HepG2 (cell line): ENCODE results near the gene CHST4. TPM values are rescaled to one million over a fixed set of nuclear protein-coding genes. Genes with fewer than 3 reads are reported as not detected.

Experiments
- ATAC-seq: fragments of 200-7000 bp; cut with Tn5 transposase; 3 replicates; pipeline ENCODE4 v1.9.1; 2020; ENCODE audit warnings: mild to moderate bottlenecking, moderate library complexity
- BruUV-seq: library from RNA; stranded (reverse); fragments of 400-500 nt; replicated peaks from 2 replicates; lab custom pipeline; 2021; lab: Mats Ljungman, UMichigan
- CTCF ChIA-PET: fragments of 300-600 bp; formaldehyde crosslinking; extraction: SDS; loops from one replicate; lab custom pipeline; 2021; ENCODE audit warnings: low total read pairs, inconsistent platforms, low intra/inter-chr PET ratio; lab: Yijun Ruan, JAX
- POLR2A ChIA-PET: fragments of 350-600 bp; sonication (Branson Sonifier 250); formaldehyde crosslinking; loops from one replicate; lab custom pipeline; 2020; ENCODE audit warnings: antibody characterized with exemption, inconsistent platforms; lab: Yijun Ruan, JAX
- DNase-seq: peaks from one replicate; pipeline ENCODE4 v3.0.0-alpha.2; 2015; ENCODE audit warnings: low spot score
- FAIRE-seq: peaks from 3 replicates; lab custom pipeline; 2011; peaks lifted over from hg19 to GRCh38; lab: Jason Lieb, UNC
- H2AFZ ChIP-seq: one replicate; pipeline ENCODE4 v1.6.1; 2011; ENCODE audit warnings: low read length, inconsistent platforms
- H3K27ac ChIP-seq: fragments of 300-600 bp; 3 replicates; pipeline ENCODE4 v1.8.0; 2011; ENCODE audit warnings: mixed run types, mild to moderate bottlenecking, mixed read lengths, low read length, inconsistent platforms; ENCODE audit not compliant: insufficient read depth; ENCODE audit errors: extremely low read length
- H3K27me3 ChIP-seq, 2 experiments: fragments of 200-600 bp in 1 of 2; 2 replicates in 1 of 2; 3 replicates in 1 of 2; pipeline versions ENCODE4 v1.6.0 to v1.8.0; 2011; ENCODE audit warnings: low read length in 2 of 2, mild to moderate bottlenecking in 2 of 2, moderate library complexity in 2 of 2, inconsistent platforms in 1 of 2; ENCODE audit not compliant: insufficient read depth in 2 of 2, control insufficient read depth in 1 of 2
- H3K36me3 ChIP-seq, 2 experiments: fragments of 200-600 bp in 1 of 2; replicated peaks in 1 of 2; 2 replicates in 1 of 2; 3 replicates in 1 of 2; pipeline versions ENCODE4 v1.5.1 to v1.8.0; 2011; ENCODE audit warnings: low read length in 2 of 2, inconsistent platforms in 1 of 2; ENCODE audit not compliant: insufficient read depth in 2 of 2, control insufficient read depth in 1 of 2
- H3K4me1 ChIP-seq: 2 replicates; pipeline ENCODE4 v1.5.1; 2012; ENCODE audit warnings: low read length, inconsistent platforms; ENCODE audit not compliant: insufficient read depth
- H3K4me2 ChIP-seq: 2 replicates; pipeline ENCODE4 v1.6.0; 2011; ENCODE audit warnings: low read depth, low read length, inconsistent platforms
- H3K4me3 ChIP-seq, 3 experiments: fragments of 200-600 bp in 1 of 3; sonication (generic), shearing (Covaris generic) in 1 of 3; replicated peaks in 1 of 3; 2 replicates each; pipeline ENCODE4 v1.5.1; 2011 to 2016; ENCODE audit warnings: low read length in 3 of 3, inconsistent platforms in 2 of 3, low read depth in 2 of 3, mild to moderate bottlenecking in 2 of 3, control low read depth in 1 of 3, mixed read lengths in 1 of 3; ENCODE audit not compliant: insufficient read depth in 1 of 3
- H3K79me2 ChIP-seq: one replicate; pipeline ENCODE4 v1.6.1; 2011; ENCODE audit warnings: low read length, inconsistent platforms; ENCODE audit not compliant: insufficient read depth
- H3K9ac ChIP-seq: 2 replicates; pipeline ENCODE4 v1.6.0; 2011; ENCODE audit warnings: mild to moderate bottlenecking, low read depth, low read length, inconsistent platforms; ENCODE audit not compliant: insufficient read depth
- H3K9me3 ChIP-seq: 2 replicates; pipeline ENCODE4 v1.5.1; 2012; ENCODE audit warnings: mild to moderate bottlenecking, low read length
- H4K20me1 ChIP-seq: 2 replicates; pipeline ENCODE4 v1.6.0; 2011; ENCODE audit warnings: inconsistent platforms, mild to moderate bottlenecking, low read length, moderate library complexity; ENCODE audit not compliant: insufficient read depth
- ARNTL ChIP-seq: sonication (generic); formaldehyde crosslinking; IDR thresholded peaks from 2 replicates; pipeline ENCODE4 v1.4.0; 2020; ENCODE audit warnings: mild to moderate bottlenecking, missing genetic modification reagents
- HNF1A ChIP-seq, 2 experiments: sonication (generic) in 1 of 2; formaldehyde crosslinking in 1 of 2; IDR thresholded peaks; 2 replicates each; pipeline versions ENCODE4 v1.4.0 to v1.6.1; 2016 to 2020; ENCODE audit warnings: borderline replicate concordance in 1 of 2, low read depth in 1 of 2, mild to moderate bottlenecking in 1 of 2, missing genetic modification reagents in 1 of 2
- ZNF160 ChIP-seq: sonication (generic); formaldehyde crosslinking; IDR thresholded peaks from 2 replicates; pipeline ENCODE4 v1.8.0; 2022; ENCODE audit warnings: mild to moderate bottlenecking, inconsistent platforms, missing genetic modification reagents
- WGBS: methylation state at CpG from one replicate; pipeline ENCODE4 v1.1.6; 2017; ENCODE audit warnings: low lambda C conversion rate; 5-methylcytosine and 5-hydroxymethylcytosine counted together
- in situ Hi-C: cut with HindIII; loops from 2 replicates; pipeline ENCODE4 v1.10.0; 2017; ENCODE audit warnings: low pct_unique_long_range_greater_than_20kb; ENCODE audit not compliant: extremely low pct_ligation_motif_present
- intact Hi-C: fragments of 100-400 bp; cut with micrococcal nuclease; formaldehyde crosslinking; loops from one replicate; pipeline ENCODE4 v1.10.0; 2022; ENCODE audit not compliant: unreplicated experiment
- polyA plus RNA-seq, 8 experiments: library from polyadenylated mRNA; depleted of rRNA in 3 of 8; stranded (reverse) in 7 of 8; unstranded in 1 of 8; fragments of >200 nt; fragmentation: Illumina TruSeq in 4 of 8; extraction: Trizol in 4 of 8; gene quantifications; 2 replicates each; pipeline versions ENCODE4 v1.2.1 to v1.2.3, GENCODE V29; 2011 to 2016; ENCODE audit warnings: low read depth in 4 of 8, missing spikeins in 1 of 8, mixed read lengths in 1 of 8; ENCODE audit not compliant: insufficient read depth in 1 of 8
- total RNA-seq, 5 experiments: library from RNA; depleted of rRNA; stranded (reverse); fragments of >200 nt; fragmentation: Illumina TruSeq; extraction: Trizol; gene quantifications; 2 replicates each; pipeline ENCODE4 v1.2.3, GENCODE V29; 2016; ENCODE audit warnings: low read depth in 1 of 5
- TF ChIP-seq, protein P1 (sequence below): sonication (generic); formaldehyde crosslinking; conservative IDR thresholded peaks from 2 replicates; pipeline ENCODE4 v1.8.1; 2023; ENCODE audit warnings: missing genetic modification reagents

CHST4 gene
- total and polyA plus RNA-seq, 2 of the 13 experiments (the other 11 are each of a cell fraction or from before 2014, with no cell fraction given) = not detected

- H3K27ac ChIP-seq = no peak overlapping the region
- DNase-seq (no peak), FAIRE-seq (no peak), ATAC-seq (no peak)
- H3K4me2 ChIP-seq = no peak overlapping the region
- no peaks in the 10 kb centered on the region for H3K4me1 ChIP-seq
- H3K9me3 ChIP-seq = no peaks in the 10 kb centered on the region
- H3K9ac ChIP-seq = no peak overlapping the region
- no peaks in the 10 kb centered on the region for H4K20me1 ChIP-seq
- TF ChIP-seq, protein P1, sequence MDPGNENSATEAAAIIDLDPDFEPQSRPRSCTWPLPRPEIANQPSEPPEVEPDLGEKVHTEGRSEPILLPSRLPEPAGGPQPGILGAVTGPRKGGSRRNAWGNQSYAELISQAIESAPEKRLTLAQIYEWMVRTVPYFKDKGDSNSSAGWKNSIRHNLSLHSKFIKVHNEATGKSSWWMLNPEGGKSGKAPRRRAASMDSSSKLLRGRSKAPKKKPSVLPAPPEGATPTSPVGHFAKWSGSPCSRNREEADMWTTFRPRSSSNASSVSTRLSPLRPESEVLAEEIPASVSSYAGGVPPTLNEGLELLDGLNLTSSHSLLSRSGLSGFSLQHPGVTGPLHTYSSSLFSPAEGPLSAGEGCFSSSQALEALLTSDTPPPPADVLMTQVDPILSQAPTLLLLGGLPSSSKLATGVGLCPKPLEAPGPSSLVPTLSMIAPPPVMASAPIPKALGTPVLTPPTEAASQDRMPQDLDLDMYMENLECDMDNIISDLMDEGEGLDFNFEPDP (CRISPR knock-in tag) = no peak
- TF ChIP-seq ARNTL = no peak
- TF ChIP-seq ZNF160 (CRISPR knock-in tag) = no peak
- TF ChIP-seq HNF1A (IDR thresholded peaks at IDR 0.05; ENCODE audit: low read depth) = no peak
- no peak for TF ChIP-seq HNF1A (CRISPR knock-in tag; IDR thresholded peaks at IDR 0.05; ENCODE audit: borderline replicate concordance)
- no peak overlapping the region for H2AFZ ChIP-seq
- POLR2A ChIA-PET = no interaction called here
- no peak overlapping the region for H3K4me3 ChIP-seq
- BruUV-seq = no TSS peak
- in situ Hi-C loops = loop anchor here (10.0 kb wide), 1 partner anchor 48 kb away; the partner anchor contains the start of gene TLE7
- intact Hi-C loops = no loop called here
- H3K27me3 ChIP-seq = peaks cover 0 to 4% of the 10 kb centered on the region in 2 experiments; a peak in 2 of 5 replicates
- no peaks in the 10 kb centered on the region for H3K79me2 ChIP-seq
- no peaks in the 10 kb centered on the region for H3K36me3 ChIP-seq
- CTCF ChIA-PET = no interaction called here
- 21% methylated on average over 2 of the region's 2 CpGs for WGBS
Observed at GRCh38 chr16:71492786-71493185, 33.4 kb upstream of the CHST4 start.
